GM18498 (cell line): ENCODE results near the gene HPCAL1.
"Not testable (repeated sequence)": the region's sequence is repeated elsewhere in the genome, so short reads cannot be mapped to it uniquely, and the experiment has no call there.

Experiments used
- ATAC-seq: cut with Tn5 transposase; IDR thresholded peaks from one replicate; pipeline ENCODE4 v1.9.1; 2021; ENCODE audit warnings: mild to moderate bottlenecking, moderate library complexity; ENCODE audit not compliant: unreplicated experiment

HPCAL1 gene

DNA sequence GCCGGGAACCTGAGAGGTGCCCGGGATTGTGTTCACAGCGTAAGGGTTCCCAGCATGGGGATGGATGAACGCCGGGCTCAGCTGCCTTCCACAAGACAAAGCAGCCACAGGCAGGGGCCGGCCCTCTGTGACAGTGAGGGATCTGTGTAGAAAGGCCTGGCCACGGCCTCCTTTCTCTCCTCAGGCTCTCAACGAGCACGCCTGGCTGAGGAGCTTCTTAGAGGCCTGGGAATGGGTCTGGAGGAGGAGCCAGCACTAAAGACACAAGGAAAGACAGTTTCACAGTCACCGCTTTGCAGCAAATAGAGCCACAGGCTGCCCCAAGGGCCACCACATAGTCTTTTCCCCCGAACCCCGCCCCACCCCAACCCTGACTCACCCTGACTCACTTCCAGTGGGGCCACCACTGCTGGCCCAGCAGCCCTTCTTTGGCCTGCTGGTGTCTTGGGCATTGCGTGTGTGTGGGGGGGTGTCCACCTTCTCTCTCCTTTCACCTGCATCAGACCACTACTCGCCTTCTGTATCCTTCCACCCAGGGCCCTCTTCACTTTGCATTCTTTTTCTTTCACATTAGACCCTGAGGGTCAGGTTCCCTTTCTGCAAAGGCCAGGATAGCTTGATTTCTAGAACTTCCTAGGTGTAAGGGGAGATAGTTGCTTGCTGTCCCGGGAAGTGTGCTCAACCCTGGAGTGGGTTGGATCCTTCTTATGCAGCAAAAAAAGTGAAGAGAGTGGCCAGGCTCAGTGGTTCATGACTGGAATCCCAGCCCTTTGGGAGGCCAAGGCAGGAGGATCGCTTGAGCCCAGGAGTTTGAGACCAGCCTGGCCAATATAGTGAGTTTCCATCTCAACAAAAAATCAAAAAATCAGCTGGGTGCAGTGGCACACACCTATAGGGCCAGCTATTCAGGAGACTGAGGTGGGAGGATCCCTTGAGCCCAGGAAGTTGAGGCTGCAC lies 19.3 kb upstream of the HPCAL1 start:
- ATAC-seq = no peak

DNA sequence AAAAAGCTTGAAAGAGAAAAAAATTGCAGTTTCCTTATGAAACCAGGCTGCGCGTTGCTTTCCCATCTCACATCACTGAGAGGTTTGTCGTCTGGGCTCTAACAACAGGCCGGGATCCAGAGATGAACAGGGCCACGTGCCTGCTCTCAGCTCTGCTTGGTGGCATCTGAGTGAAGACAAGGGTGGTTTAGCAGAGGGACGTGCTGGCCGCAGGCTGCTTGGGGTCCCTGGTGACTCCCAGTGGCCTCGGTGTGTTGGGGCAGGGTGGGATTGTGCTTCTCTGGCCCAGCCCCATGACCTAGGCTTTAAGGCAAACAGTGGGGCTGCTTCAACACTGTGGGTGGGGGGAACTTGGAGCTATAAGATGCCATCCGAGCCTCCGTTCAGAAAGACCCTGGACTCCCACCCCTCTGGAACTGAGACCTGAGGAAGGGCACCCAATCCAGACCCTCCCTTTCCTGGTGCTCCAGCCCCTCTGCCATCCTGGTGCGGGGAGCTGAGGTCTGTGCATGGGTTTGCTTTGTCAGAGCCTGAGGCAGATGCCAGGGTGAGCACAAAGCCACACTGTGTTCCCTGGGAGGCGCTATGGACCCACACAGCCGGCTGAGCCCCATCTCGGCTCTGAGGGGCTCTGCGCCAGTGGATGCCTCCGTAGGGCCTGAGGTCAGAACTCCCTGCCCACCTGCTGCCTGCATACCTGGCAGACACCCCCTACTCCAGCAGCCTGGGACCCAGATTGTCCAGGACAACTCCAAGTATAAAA lies 18.4 kb upstream of the HPCAL1 start:
- ATAC-seq = no peak

DNA sequence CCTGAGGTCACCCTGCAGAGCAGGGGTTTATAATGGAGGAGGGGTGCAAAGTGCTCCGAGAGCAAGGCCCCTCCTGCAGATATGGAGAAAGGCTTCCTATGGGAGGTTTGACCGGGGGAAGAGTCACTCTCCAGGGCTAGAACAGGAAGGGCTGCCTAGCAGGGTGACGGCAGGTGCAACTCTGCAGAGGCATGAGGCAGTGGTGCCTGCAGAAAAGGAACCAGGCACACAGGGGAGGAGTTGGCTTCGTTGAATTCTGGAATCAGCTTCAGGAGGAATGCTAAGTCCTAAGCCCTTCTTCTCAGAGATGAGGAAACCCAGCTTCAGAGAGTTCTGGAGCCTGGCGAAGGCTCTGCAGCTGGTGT lies 17.5 kb upstream of the HPCAL1 start:
- no peak for ATAC-seq

DNA sequence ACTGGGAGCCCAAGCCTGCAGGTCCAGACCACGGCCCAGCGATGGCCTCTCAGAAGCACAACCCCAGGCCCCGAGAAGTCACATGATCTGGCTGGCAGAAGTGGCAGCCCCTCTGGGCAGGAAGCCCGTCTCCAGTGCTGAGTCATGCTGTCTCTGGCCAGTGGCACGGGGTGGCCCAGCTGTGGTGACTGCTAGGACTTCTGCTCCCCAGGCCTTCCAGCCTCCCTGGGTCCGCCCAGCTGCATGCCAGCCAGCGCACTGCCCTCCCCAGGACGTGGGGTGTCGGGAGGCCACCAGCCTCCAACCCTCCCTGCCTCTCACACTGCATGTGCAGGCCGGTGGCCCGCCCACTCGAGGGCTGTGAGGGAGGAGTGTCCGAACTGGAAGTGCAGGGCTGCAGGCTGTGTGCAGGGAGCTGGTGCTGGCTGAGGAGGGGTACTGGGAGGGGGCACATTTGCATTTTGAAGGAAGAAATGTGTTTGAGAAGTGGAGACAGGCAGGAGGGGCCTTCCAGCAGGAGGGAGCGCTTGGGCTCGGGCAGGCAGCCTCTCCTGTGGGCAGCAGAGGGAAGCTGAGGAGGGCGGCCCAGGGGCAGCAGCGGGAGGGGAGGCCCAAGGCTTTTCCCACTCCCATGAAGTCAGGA lies 17.0 kb upstream of the HPCAL1 start:
- ATAC-seq = no peak

DNA sequence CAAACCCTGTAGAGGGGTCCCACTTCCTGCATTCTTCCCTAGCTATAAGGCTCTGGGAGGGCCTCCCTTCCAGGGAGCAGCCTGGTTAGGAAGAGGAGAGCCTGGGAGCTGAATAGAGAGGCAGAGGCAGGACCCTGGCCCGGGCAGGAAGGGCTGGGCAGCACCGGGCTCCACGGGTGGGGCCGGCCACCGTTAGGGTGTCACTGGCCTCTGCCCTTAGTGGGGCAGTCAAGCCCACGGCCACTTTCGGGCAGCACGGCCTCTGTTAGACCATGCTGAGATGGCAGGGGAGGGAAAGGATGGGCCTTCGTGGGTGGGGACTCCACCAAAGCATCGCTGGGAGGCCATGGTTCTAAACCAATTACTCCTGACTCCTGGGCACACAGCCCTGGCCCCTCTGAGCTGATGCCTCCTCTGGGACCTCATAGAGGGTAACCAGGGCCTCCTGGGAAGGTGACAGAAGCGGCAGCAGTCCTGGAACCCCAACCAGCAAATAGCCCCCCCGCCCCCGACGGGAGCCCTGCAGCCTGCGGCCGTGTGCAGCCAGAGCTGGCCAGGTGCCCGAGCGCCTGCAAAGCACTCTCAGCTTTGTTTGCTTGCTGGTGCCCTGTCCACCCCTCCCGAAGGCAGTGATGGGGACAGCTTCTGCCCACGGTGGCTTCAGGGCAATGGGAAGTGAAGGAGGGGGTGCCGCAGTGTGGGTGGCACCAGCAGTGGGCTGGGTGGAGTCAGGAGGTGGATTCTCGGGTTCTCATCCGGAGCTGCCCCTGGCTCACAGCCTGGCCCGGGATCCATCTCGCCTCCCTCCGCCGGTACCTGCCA lies 16.3 kb upstream of the HPCAL1 start:
- ATAC-seq = no peak

DNA sequence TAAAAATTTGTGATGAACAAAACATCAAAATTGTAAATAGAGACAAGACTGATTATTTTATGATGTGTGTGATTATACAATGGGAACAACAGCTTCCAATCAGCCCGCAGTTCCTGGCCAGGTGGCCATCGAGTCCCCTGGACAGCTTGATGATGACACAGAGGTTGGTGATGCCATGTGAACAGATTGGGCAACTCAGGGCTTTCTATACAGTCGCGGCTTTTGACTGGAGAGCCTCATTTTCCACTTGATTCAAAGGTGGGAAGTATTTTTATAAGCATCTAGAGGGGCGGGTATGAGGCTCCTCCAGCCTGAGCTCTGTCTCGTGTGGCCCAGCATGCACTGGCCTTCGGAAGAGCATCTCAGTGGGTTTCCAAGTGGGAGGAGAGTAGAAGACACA lies 14.9 kb upstream of the HPCAL1 start:
- ATAC-seq = no peak

DNA sequence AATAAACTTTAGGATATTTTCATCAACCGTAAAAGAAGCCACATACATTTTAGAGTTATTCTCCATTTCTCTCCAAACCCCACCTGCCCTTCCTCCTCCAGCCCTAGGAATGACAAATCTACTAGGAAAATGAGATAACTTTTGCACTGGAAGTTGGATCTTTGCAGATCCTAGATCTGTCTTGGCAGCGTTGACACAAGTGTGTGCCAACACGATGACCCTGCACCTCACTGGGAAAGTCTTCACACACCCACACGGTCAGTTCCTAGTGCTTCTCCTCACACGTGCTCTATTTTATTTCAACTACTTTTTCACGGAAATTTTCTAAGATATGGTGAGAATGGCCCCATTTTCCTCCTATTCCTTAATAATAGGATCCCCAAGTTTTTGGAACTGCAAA lies 14.1 kb upstream of the HPCAL1 start:
- no peak for ATAC-seq

DNA sequence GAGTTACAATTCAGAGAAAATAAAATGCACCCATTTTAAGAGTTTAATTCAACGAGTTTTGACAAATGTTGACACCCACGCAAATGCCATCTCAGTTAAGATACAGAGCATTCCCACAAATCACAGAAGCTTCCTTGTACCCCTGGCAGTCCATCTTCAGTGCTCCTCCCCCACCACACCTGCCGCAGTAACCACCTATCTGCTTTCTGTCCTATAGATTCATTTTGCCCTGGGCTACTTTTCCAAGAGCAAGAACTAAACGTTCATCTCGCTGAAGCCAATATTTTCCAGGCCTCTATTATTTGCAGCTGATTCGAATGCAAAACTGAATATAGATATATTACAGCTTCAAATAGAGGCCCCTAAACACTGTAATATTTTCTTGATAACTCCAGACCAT lies 13.4 kb upstream of the HPCAL1 start:
- ATAC-seq = no peak

DNA sequence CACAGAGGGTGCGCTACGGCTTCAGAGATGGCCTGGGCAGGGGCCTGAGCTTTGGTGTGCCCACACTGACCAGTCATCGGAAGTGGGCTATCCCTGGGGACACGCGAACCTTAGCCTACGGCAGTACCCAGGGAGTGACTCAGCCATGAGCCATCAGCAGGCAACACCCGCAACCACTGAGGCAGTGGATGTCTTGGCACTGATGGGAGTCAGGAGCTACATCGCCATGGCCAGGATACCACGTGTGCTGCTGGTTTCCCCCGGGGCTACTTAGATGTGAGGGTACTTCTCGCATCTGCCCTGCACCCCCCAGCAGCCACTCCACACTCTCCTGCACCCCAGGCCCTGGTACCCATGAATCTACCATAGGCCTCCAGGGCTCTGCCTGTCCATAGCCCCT lies 12.8 kb upstream of the HPCAL1 start:
- no peak for ATAC-seq

DNA sequence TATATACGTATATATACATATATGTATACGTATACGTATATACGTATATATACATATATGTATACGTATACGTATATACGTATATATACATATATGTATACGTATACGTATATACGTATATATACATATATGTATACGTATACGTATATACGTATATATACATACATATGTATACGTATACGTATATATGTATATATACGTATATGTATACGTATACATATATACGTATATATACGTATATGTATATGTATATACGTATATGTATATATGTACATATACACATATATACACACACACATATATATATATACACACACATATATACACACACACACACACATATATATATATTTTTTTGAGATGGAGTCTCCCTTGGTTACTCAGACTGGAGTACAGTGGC lies 11.3 kb upstream of the HPCAL1 start:
- not testable (repeated sequence) for ATAC-seq

DNA sequence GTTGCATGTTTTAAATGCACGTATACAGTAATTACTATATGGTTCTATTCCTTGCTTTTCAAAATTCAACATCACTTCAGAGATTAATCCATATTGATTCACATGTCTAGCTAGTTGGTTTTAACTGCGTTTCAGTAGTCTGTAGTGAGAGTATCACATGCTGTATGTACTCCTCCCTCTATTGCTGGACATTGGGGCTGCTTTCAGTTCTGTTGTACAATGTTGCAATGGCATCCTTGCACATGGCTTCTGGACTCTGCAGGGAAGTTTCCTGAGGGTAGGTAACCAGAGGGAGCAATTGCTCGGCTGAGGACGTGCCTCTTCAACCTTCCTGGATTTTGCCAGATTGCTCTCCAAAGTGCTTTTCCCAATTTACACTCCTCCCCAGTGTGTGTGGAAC lies 10.7 kb upstream of the HPCAL1 start:
- ATAC-seq = no peak

DNA sequence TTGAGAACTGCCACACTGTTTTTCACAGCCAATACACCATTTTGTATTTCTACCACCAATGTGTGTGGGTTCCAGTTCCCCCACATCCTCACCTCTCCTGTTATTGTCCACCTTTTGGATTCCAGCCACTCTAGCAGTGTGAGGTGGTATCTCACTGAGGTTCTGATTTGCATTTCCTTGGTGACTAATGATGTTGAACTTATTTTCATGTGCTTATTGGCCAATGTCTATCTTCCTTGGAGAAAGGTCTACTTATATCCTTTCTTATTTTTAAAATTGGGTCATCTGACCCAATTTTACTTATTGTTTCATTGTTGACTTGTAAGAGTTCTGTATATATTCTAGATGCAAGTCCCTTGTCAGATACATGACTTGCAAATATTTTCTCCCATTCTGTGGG lies 9.1 kb upstream of the HPCAL1 start:
- ATAC-seq = no peak

DNA sequence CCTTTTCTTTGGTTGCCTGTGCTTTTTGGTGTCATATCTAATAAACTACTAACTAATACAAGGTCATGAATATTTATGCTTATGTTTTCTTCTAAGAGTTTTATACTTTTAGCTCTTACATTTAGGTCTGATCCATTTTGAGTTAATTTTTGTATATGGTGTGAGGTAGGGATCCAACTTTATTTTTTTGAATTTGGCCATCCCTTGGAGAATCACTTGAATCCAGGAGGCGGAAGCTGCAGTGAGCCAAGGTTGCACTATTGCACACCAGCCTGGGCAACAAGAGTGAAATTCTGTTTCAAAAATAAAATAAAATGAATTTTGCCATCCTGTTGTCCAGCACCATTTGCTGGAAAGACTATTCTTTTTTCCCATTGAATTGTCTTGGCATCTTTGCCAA lies 8.6 kb upstream of the HPCAL1 start:
- ATAC-seq = no peak

DNA sequence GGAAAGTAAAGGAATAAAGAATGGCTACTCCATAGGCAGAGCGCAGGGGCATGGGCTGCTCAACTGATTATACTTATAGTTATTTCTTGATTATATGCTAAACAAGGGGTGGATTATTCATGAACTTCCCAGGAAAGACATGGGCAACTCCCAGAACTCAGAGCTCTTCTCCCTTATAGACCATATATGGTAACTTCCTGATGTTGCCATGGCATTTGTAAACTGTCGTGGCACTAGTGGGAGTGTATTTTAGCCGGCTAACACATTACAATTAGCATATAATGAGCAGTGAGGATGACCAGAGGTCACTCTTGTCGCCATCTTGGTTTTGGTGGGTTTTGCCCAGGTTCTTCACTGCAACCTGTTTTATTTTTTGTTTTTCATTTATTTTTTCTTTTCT lies 7.1 kb upstream of the HPCAL1 start:
- not testable (repeated sequence) for ATAC-seq

DNA sequence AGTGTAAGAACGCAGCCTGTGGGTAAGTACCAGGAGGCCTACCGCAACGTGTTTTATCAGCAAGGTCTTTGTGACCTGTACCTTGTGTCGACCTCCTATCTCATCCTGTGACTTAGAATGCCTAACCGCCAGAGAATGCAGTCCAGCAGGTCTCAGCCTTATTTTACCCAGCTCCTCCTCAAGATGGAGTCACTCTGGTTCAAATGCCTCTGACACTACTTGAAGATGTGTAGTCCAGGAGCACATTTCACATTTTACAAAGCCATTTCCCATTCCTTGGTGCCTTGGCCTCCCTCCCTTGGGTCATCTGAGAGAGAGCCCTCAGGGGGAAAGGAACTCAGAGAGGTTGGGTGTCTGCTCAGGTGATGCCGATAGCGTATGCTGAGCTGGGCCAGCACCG lies 6.6 kb upstream of the HPCAL1 start:
- no peak for ATAC-seq

DNA sequence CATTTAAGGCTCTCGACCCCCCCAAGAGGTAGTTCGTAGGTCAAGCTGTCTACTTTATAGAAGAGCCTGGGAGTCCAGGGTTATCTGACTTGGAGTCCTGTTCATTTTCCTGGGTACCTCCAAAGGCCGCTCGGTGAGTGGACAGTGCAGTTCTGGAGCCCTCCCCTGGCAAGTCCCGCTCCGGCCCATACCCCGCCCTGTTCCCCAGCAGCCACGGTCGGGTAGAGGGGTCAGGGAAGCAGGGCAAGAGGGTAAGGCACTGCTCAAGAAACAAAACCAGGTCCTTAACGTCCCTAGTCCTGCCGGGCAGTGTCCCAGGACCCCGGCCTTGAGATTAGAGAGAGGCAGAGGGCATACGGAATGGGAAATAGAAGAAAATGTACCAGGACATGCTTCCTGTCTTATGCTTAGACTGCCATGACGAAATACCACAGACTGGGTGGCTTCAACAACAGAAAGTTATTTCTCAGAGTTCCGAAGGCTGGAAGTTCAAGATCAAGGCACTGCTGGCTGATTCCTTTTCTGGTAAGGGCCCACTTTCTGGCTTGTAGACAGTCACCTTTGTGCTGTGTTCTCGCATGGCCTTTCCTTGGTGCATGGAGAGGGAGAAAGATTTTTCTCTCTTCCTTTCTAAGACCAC lies 5.4 kb upstream of the HPCAL1 start:
- ATAC-seq = no peak

DNA sequence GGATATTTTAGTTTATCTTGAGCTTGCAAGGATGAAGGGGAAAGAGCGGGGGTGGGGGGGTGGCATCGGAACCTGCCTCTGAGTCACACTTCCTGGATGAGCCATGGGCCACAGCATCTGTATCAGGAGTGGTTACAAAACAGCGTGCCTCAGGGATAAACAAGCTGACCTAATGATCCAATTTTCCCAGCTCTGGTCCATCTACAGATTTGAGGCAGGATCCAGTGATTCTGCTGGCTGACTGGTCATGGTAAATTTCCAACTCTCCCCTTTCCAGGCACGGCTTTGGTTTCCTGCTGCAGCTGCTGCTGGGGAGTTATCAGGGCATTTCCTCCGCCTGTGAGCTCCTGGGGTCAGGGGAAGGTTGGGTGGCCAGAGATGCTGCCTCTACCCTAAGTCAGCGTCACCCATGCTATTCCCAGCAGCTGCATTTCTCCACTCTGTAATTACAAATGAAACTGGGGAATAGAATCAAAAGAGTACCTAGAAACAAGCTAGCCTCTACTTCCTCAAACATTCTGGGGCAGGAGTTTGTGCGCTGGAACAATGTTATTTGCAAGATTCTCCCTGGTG lies 4.7 kb upstream of the HPCAL1 start:
- no peak for ATAC-seq

DNA sequence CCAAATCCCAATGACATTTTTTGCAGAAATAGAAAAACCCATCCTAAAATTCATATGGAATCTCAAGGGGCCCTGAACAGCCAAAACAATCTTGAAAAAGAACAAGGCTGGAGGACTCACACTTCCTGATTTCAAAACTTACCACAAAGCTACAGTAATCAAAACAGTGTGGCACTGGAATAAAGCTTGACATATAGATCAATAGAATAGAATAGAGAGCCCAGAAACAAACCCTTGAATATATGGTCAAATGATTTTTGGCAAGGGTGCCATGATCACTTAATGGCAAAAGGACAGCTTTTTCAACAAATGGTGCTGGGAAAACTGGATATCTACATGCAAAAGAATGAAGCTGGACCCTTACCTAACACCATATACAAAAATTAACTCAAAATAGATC lies 3.9 kb upstream of the HPCAL1 start:
- ATAC-seq = not testable (repeated sequence)

DNA sequence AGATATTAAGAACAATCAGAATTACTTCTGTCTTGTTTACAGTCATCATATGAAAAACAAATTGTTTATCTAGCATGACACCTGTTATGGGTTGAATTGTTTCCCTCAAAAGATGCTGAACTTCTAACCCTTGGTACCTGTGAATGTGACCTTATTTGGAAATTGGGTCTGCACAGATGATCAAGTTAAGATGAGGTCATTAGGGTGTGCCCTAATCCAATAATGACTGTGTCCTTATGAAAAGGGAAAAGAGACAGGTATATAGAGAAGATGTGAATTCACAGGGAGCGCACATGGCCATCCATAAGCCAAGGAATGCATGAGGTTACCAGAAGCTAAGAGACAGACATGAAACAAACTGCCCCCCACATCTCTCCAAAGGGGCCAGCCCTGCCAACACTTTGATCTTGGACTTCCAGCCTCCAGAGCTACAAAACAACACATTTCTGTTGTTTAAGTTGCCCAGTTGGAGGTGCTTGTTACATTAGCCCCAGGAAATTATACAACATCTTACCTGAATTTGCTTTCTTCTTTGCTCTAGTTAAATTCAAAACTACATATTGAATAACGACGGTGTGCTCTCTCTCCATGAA lies 2.3 kb upstream of the HPCAL1 start:
- ATAC-seq = no peak
